ENCODE data around the gene PRRC2C.
"Not testable (repeated sequence)": the region's sequence is repeated elsewhere in the genome, so short reads cannot be mapped to it uniquely, and the experiment has no call there.

Gene PRRC2C

DNA sequence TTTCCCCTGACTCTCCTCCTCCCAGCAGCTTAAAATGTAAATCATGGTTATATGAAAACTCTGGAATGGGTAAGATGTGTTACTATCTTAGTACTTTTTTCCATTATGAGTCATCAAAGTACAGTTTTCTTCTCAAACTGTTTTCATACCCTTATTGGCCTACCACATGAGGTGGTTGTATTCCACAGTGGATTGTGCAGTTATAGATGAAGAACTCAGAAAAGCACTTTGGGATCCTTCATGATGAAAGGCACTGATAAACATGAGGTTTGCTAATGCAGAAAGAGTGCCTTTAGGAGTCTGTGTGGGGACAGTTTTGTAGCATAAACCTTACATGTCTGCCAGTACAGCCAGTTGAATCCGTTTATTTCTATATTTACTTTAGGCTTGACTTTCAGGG is 104.7 kb downstream of the PRRC2C start:
- DNase-seq = no peak

DNA sequence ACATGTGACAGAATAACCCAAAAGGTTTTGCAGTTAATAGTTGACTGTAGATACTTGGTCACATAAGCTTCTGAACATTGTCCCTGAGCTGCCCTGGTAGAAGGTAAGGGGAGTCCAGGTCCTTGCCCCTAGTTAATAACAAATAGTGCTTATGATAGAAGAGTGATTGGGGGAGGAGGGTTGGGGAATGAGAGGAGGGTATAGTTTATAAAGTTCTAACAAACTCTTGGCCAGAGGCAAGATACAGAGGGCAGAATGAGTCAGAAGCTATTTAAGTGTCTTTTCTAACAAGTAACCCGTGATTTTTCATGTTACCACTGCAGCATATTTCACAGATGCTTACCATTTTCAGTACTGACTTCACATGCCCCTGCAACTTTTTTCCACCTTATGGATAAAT is 110.0 kb downstream of the PRRC2C start:
- no peak for DNase-seq

DNA sequence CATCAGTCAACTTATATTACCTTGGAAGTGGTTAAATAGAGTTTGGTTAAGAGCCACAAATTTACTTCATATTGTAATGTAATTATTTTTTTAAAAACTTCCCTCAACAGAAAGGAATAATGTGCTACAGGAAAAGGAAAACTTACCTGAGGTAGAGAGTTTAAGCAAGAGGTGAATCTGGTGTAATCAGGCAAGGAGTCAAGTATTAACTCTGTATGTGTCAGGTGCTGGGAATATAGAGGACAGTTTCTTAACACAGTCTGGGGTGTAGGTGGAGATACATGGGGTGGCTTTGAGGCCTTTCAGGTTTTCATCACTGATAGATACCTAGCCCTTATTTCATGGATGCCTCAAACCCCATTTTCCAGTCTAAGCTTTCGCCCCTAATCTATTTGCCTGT is 110.8 kb downstream of the PRRC2C start:
- DNase-seq = no peak

DNA sequence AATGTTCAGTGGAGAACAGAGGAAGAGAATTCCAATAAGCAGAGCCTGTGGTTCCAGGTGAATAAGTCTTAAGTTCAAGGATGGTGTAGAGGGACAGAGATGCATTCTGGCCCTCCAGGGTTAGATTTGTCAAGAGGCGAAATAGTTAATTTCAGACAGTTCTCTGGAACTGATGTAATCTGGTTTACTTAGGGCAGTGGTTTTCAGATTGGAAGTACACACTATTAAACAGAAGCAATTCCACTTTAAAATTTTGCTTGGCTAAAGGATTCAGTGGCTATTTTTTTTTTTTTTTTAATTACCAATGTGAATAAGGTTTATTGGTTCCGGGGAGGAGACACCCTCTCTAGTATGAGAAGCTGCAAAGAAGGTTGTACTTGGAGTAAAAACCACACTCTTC is 111.4 kb downstream of the PRRC2C start:
- no peak for DNase-seq

DNA sequence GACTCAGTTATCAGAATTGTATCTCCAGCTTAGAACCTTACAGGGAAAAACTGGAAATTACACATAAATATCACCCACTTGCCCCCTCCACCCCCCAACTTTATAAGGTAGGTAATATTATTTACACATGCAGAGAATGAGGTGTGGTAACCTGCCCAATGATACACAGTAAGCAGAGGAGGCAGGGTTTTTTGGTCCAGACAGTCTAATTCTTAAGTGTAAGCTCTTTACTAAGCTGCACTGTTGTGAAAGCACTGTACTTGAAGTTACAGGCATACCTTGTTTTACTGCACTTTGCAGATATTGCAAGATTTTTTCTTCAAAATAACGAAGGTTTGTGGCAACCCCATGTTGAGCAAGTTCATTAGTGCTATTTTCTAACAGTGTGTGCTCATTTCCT is 111.9 kb downstream of the PRRC2C start:
- DNase-seq = no peak

DNA sequence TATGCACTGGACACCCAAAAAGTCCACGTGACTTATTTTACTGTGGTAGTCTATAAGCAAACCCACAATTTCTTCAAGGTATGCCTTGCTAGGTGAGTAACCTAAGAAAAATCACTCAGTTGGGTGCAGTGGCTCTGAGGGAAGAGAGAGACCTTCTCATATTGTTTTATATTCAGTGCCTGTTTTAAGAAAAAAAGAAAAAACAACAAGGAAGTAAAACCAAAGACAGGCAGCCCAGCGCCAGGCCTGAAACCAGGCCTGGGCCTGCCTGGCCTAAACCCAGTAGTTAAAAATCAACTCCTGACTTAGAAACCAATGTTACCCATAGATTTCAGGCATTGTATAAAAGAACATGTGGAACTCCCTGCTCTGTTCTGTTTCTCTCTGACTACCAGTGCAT is 115.0 kb downstream of the PRRC2C start:
- not testable (repeated sequence) for DNase-seq

DNA sequence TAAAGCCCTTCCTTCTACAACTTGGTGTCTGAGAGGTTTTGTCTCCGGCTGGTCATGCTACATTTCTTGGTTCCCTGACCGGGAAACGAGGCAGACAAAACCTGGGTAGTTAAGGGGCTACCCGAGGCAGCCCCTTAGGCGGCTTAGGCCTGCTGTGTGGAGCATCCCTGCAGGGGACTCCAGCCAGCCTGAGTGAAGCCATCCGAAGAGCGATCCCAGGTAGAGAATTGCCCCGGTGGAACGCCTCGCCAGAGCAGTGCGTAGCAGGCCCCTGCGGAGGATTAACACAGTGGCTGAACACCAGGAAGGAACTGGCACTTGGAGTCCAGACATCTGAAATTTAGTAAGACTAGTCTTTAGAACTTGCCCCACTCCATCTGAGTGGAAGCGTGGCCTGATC is 115.5 kb downstream of the PRRC2C start:
- DNase-seq = no peak

DNA sequence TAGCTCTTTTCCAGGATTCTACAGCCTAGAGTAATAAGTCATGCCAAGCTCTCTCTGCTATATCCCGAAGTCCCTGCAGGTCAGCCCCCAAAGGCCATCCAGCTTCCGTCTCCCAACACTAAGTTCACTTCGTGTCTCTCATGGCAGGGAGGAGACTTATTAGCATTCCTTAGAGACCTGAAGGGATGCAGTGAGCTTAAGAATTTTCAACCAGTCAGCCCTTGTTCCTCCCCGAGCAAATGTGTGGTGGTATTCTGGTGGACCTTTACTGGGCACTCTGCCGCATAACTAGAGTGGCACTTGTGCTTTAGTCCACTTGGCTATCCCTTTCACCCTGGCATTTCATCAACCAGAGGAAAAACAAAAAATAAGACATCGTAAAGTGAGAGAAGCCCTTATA is 117.7 kb downstream of the PRRC2C start:
- not testable (repeated sequence) for DNase-seq

DNA sequence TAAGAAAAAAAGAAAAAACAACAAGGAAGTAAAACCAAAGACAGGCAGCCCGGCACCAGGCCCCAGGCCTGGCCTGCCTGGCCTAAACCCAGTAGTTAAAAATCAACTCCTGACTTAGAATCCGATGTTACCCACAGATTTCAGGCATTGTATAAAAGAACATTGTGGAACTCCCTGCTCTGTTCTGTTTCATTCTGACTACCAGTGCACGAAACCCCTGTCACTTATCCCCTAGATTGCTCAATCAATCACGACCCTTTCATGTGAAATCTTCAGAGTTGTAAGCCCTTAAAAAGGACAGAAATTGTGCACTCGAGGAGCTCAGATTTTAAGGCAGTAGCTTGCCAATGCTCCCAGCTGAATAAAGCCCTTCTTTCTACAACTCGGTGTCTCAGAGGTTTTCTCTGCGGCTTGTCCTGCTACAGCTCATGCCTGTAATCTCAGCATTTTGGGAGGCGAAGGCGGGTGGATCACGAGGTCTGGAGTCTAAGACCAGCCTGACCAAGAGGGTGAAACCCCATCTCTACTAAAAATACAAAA is 121.1 kb downstream of the PRRC2C start:
- no peak for DNase-seq

DNA sequence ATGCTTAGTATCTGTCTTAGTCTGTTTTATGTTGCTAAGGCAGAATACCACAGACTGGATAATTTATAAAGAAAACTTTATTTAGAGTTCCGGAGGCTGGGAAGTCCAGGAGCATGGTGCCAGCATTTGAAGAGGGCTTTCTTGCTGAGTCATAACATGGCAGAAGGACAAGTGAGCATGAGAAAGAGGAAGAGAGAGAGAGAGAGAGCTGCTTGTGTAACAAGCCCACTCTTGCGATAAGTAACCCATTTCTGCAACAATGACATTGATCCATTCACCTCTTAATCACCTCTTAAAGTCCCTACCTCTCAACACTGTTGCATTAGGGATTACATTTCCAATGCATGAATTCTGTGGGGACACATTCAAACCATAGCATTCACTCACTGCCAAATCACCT is 125.1 kb downstream of the PRRC2C start:
- DNase-seq = no peak

DNA sequence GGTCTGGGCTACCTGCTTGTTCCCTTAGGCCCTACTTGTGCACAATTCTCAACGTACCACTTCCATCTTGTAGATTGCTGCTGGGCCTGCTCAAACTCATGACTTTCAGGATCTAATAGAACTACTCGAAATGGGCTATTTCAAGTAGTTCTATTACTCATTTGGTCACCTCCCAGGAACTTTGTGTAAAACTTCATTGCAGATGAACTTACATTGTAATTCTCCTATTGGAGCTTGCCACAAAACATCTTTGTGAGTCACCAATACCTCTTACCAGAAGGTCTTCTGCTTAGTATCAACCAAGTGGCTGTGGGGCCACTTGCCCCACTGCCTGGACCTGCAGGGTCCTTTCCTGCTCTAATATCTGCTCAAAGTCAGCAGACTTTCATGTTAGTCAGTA is 126.0 kb downstream of the PRRC2C start:
- no peak for DNase-seq

DNA sequence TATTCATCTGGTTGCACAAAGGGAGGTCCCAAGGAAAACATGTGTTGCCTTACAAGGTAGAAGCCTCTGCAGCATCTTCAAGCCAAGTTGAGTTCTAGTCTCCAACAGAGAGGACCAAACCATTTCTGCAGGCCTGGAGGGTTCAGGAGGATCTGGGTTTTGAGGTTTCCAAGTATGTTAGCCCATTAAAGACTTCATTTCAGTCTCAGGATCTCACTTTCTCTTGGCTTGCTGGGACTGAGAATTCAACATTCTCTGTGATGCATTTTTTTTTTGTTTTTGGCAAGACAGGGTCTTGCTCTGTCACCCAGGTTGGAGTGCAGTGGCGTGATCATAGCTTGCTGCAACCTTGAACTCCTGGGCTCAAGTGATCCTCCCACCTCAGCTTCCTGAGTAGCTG is 128.0 kb downstream of the PRRC2C start:
- no peak for DNase-seq

DNA sequence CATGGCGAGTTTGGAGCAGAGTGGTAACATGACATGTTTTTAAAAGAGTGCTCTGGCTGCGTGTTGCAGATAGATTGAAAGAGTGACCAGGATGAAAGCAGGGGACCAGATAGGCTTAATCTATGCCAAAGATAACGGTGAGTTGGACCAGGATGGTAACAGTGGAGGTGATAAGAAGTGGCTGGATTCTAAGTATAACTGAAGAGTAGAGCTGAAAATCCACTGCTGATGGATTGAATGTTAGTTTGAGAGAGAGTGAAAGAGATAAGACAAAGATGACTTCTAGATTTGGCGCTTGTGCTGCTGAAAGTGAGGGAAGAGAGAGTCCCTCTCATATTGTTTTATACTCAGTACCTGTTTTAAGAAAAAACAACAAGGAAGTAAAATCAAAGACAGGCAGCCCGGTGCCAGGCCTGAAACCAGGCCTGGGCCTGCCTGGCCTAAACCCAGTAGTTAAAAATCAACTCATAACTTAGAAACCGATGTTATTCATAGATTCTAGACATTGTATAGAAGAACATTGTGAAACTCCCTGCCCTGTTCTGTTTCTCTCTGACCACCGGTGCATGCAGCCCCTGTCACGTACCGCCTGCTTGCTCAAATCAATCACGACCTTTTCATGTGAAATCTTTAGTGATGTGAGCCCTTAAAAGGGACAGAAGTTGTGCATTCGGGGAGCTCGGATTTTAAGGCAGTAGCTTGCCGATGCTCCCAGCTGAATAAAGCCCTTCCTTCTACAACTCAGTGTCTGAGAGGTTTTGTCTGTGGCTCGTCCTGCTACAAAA is 130.0 kb downstream of the PRRC2C start:
- DNase-seq = not testable (repeated sequence)

DNA sequence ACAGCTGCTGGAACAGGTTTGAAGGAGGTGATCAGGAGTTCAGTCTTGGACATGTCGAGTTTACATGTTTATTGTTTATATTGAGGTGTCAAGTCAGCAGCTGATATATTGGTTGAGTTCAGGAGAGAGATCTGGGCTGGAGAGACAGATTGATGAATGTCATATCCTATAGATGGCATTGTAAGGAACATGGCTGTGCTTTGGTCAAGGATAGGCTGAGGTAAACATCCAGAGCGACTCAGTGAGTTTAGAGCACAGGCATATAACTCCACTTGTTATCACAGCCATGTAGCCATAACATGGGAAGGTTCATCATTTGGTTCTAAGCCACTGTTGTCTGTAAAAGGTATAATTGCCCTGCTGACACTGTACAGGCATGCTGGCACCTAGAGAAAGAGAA is 131.3 kb downstream of the PRRC2C start:
- DNase-seq = no peak

DNA sequence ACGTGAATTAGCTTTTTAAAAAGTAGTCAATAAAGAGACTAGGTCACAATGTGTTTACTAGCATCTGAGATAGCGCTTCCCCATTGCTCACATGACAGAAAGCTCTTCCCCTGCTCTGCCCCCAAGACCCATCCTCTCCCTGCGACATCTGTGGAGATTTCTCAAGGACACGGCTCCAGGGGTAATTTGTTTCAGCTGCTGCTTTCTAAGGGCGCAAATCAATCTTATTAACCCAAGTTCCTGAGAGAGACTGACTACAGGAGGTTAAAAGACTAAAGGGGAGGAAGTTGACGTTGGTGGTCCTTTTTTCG is 136.8 kb downstream of the PRRC2C start, which contains the start of gene MYOCOS:
TSS of gene MYOCOS (plus strand) at position 92 of the 311 bp plus-strand sequence. CDS start 1,641 bp downstream, outside the sequence.
- no peak for DNase-seq

DNA sequence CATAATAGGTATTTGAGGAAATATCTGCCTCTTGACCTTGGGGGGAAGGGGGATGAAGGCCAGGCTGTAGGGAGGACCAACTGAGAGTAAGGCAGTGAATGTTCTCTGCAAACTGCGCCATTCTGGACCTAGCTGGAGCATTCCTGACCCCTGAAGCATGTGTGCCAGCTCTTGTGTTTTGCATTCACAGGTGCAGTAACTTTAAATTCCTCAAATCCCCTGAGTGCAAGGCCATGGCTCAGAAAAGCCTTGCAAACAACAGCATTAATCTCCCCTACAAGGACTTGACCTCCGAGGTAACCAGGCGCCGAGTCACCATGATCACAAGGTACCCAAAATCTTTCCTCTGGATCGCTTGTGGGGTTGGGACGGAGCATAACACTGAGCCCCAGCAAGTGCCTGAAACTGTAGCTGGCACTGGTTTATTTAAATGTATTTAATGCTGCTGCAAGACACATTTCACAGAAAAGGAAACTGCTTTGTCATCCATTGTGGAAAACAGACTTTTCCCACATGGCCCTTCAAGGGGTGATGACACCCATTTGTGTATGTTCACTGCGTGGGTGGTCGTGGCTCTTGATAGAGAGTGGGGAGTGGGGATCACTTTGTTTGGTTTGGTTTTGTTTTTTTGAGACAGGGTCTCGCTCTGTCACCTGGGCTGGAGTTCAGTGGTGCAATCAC is 138.5 kb downstream of the PRRC2C start:
- DNase-seq = no peak

DNA sequence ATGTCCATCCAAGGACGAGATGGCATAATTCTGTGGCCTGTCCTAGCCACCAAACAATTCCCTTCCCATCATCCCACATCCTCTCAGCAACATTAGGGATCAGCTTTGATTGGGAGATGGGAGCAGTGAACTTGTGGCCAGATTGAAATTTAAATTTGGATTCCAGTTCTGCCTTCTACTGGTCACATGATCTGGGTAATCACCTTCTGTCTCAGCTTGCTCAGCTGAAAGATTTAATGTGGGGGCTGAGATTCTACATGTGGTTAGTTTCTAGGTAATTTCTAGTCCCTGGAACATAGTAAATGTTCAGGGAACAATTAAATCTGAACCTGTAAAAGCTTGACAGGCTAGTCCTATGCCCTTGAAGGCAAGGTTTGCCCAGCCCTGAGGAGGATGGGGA is 139.9 kb downstream of the PRRC2C start:
- DNase-seq = no peak

DNA sequence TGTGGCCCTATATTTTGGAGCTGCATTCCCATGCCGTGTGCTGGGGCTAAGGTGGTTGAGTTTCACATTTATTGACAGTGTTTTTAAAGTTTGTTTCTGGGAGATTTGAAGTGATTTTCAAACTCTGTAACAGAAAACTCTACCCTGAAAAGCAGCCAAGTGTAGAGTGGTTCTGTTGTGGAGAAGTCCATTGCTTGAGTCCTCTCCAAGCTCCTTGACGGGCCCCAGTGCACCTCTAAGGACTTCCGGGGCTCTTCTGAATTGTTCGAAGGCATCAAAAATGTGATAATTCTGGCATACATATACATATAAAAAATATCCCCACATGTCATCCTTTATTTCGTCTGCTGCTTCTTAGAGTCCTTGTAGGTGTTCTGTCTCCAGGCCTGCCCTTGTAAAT is 141.7 kb downstream of the PRRC2C start:
- no peak for DNase-seq

DNA sequence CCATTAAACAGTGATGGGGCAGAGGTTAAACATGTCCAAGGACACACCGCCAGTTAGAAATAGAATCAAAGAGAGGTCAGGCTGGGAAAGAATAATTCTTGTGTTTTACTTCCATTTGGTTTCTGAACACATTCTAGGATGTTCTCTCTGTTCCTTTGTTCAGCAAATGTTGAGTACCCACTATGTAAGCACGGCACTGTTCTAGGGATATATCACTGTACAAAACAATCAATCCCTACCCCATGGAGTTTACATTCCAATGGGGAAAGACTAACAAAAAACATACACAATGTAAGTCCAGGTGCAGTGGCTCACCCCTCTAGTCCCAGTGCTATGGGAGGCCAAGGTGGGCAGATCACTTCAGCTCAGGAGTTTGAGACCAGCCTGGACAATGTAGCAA is 142.9 kb downstream of the PRRC2C start:
- DNase-seq = no peak

DNA sequence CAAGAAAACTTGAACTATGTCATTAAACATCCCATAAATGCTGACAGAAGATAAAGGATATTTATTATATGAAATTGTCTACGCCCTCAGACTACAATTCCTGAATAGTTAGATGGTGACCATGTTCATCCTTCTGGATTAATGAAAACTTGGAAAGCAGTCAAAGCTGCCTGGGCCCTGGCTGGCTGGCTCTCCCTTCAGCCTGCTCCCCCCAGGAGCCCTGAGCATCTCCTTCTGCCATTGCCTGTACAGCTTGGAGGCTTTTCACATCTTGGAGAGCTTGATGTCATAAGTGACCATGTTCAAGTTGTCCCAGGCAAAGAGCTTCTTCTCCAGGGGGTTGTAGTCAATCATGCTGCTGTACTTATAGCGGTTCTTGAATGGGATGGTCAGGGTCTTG is 150.3 kb downstream of the PRRC2C start:
- DNase-seq = no peak

DNA sequence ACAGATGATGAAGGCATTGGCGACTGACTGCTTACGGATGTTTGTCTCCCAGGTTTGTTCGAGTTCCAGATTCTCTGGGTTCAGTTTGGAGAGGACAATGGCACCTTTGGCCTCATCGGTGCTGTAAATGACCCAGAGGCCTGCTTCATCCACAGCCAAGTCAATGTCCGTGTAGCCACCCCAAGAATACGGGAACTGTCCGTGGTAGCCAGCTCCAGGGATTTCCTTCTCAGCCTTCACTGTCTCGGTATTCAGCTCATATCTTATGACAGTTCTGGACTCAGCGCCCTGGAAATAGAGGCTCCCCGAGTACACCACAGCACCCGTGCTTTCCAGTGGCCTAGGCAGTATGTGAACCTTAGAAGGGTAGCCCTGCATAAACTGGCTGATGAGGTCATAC is 150.8 kb downstream of the PRRC2C start:
- DNase-seq = no peak

DNA sequence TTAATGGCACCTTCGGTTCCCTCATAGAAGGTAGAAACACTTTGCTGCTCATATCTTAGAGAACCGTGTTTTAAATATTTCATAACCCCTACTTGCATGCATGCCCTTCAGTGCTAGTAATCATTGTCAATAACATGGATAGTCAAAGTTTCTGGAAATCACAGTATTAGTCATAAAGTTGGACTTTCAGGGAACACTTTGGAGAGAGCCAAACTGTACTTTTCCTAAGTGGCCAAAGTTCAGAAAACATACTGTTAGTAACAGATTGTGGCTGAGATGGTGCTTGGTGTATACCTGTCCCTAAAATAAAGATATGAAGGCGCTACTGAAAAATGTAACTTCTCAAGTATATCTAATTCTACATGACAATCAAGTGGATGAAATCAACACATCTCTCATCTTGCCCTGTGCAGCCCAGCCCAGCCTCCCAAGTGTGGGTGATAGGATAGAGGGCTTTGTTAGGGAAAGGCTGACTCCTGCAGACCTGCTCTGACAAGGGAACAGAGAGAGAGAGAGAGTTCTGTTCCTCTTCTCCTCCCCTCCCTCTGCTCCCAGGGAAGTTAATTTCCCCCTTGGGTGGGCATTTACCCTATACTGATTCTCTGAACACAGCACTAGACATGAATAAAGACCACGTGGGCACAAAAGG is 152.7 kb downstream of the PRRC2C start:
- DNase-seq = no peak

DNA sequence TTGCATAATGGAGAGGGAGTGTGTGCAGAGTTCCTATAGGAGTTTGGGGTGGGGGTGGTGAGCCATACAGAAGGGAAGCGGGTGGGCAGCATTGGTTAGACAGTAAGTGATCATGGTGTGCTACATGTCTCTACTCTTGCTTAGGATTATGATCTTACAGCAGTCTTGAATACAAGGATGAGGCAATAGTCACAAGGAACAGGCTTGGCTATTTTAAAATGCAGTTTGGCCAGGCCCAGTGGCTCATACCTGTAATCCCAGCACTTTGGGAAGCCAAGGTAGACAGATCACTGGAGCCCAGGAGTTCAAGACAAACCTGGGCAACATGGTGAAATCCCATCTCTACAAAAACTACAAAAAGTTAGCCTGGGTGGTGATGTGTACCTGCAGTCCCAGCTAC is 154.9 kb downstream of the PRRC2C start:
- no peak for DNase-seq
